Heart left ventricle (tissue), 13 donors: ENCODE data around the gene SEL1L.

Experiments
- POLR2A ChIP-seq, 2 donors: fragments of 450-650 bp; IDR thresholded peaks; one replicate each; pipeline ENCODE4 v1.6.1; 2017; ENCODE audit warnings: antibody characterized with exemption in 2 of 2, mild to moderate bottlenecking in 2 of 2, moderate library complexity in 2 of 2
- TF ChIP-seq, protein P1 (sequence below), 12 donors: fragments of 200-600 bp; sonication (generic) in 4 of 12; IDR thresholded peaks; one replicate each; pipeline versions ENCODE4 v1.5.0 to v1.8.0; 2018 to 2022; ENCODE audit warnings: antibody characterized with exemption in 12 of 12, mild to moderate bottlenecking in 5 of 12
- donor health status: ischemic (EF 13 %, LVEDD 7.1; RV severe dilation, severe dysfunction).
- donor health status: DM: no; HTN: yes; CAD: no.
- donor health status: DM: no; HTN: no; CAD: no.
- donor health status: ischemic (EF 25% LVEDD 6.9; RV normal size, moderate dysfunction).
- donor health status: ischemic (EF 25% LVEDD 5.7; RV mildly dilated, moderate dysfunction).
- donor health status: ischemic (EF 35%, LVEDD 5.7; RV mildly dilated, moderate dysfunction).
- donor health status: nonischemic (EF 11% LVEDD 7.7; RV severe dilation, severe dysfunction).
- donor health status: DM: yes; HTN: yes; CAD: no.
- donor health status: PGD.
- donor health status: ischemic (EF 29% LVEDD 5.4; RV normal size, mild dysfunction).
- donor health status: nonischemic (EF 23%, LVEDD 6.1; RV moderate dilation, normal function).

DNA sequence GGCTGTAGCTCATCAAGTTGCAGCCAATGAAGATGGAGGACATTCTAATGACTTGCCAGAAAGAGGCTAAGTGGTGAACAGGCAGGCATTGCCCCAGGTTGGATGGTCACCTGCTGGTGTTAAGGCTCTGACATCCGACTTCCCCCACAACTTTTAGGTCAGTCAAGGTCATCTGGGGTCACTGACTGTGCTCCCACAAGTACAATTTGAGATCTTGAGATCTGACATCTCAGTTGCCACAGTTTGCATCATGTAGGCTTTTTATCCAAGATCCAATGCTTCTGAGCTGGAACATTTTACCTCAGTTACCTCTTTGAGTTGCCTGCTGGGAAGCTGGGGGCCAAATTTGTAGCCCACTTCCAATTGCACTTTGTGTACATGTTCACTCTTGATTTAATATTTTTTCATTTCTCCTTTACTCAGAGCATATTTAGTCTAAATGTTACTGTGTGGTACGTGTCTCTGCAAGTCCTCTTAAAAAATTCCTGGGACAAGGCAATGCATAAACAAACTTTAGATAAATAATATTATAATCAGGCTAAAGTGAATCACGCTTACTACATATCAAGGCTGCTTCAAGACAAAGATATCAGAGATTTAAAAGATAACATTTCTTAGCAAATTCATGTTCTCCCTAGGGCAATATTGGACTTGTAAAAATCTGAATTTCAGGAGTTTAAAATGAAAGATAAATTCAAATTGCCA lies 61.4 kb downstream of the SEL1L start:
- TF ChIP-seq, protein P1, sequence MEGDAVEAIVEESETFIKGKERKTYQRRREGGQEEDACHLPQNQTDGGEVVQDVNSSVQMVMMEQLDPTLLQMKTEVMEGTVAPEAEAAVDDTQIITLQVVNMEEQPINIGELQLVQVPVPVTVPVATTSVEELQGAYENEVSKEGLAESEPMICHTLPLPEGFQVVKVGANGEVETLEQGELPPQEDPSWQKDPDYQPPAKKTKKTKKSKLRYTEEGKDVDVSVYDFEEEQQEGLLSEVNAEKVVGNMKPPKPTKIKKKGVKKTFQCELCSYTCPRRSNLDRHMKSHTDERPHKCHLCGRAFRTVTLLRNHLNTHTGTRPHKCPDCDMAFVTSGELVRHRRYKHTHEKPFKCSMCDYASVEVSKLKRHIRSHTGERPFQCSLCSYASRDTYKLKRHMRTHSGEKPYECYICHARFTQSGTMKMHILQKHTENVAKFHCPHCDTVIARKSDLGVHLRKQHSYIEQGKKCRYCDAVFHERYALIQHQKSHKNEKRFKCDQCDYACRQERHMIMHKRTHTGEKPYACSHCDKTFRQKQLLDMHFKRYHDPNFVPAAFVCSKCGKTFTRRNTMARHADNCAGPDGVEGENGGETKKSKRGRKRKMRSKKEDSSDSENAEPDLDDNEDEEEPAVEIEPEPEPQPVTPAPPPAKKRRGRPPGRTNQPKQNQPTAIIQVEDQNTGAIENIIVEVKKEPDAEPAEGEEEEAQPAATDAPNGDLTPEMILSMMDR (IDR thresholded peaks at IDR 0.05) = no peak
- TF ChIP-seq POLR2A (IDR thresholded peaks at IDR 0.05) = no peak
